Activated naive CD4-positive, alpha-beta T cell treated with anti-CD3 and anti-CD28 coated beads for 36 hours (primary cell): Measurements from ENCODE around the gene SYT1. TPM values are rescaled to one million over a fixed set of nuclear protein-coding genes. Genes with fewer than 3 reads are reported as not detected.
"Not testable (repeated sequence)": the region's sequence is repeated elsewhere in the genome, so short reads cannot be mapped to it uniquely, and the experiment has no call there.

ENCODE experiments used
- CTCF ChIA-PET: fragments of 350-600 bp; sonication (Branson Sonifier 250); formaldehyde crosslinking; loops from one replicate; lab custom pipeline; 2021; ENCODE audit warnings: antibody characterized with exemption; lab: Charles Lee
- DNase-seq: peaks from one replicate; pipeline ENCODE4 v3.0.0-alpha.2; 2020
- H3K27ac Mint-ChIP-seq: one replicate; pipeline ENCODE4 v1.8.0; 2021; ENCODE audit warnings: mild to moderate bottlenecking, mixed read lengths
- H3K27me3 Mint-ChIP-seq: one replicate; pipeline ENCODE4 v1.8.0; 2021; ENCODE audit warnings: low read depth, mixed read lengths
- H3K36me3 Mint-ChIP-seq: one replicate; pipeline ENCODE4 v1.8.0; 2021; ENCODE audit warnings: low read depth, mixed read lengths
- H3K4me1 Mint-ChIP-seq: one replicate; pipeline ENCODE4 v1.8.0; 2021; ENCODE audit warnings: low read depth, mixed read lengths
- H3K4me3 Mint-ChIP-seq: one replicate; pipeline ENCODE4 v1.8.0; 2021; ENCODE audit warnings: mild to moderate bottlenecking, moderate library complexity, mixed read lengths
- H3K9me3 Mint-ChIP-seq: one replicate; pipeline ENCODE4 v1.8.0; 2021; ENCODE audit warnings: mixed read lengths
- intact Hi-C: fragments of 100-400 bp; cut with micrococcal nuclease; formaldehyde crosslinking; loops from one replicate; pipeline ENCODE4 v1.15.1; 2023
- total RNA-seq, 2 experiments: library from RNA; stranded (reverse); gene quantifications; one replicate each; pipeline ENCODE4 v1.2.3, GENCODE V29; 2021

SYT1 gene
- total RNA-seq, 2 experiments from 2014 or later, result not detected

GRCh38 chr12:79421236-79421740 lies 556.7 kb downstream of the SYT1 start:
- H3K27ac Mint-ChIP-seq, result no peak overlapping the region
- no peak for DNase-seq
- H3K36me3 Mint-ChIP-seq, result no peaks in the 10 kb centered on the region
- H3K9me3 Mint-ChIP-seq, result no peaks in the 10 kb centered on the region
- CTCF ChIA-PET, result interaction anchor here (0.6 kb wide), 1 partner anchor 849 kb away, joined by 5 read pairs; no protein-coding TSS in a partner anchor
- H3K4me1 Mint-ChIP-seq, result no peaks in the 10 kb centered on the region
- H3K27me3 Mint-ChIP-seq, result no peaks in the 10 kb centered on the region
- no peak overlapping the region for H3K4me3 Mint-ChIP-seq
- intact Hi-C loops, result loop anchor here (5.0 kb wide), 1 partner anchor 316 kb away; no protein-coding TSS in a partner anchor

GRCh38 chr12:79422060-79422812 lies 557.7 kb downstream of the SYT1 start:
- intact Hi-C loops, result loop anchor here (5.0 kb wide), 1 partner anchor 315 kb away; no protein-coding TSS in a partner anchor
- Mint-ChIP-seq H3K27me3 (no peaks in the 10 kb centered on the region), H3K27ac (no peak overlapping the region), H3K36me3 (no peaks in the 10 kb centered on the region), H3K4me1 (no peaks in the 10 kb centered on the region), H3K9me3 (no peaks in the 10 kb centered on the region), H3K4me3 (no peak overlapping the region)
- DNase-seq, result no peak
- CTCF ChIA-PET, result no interaction called here

GRCh38 chr12:79423560-79423959 lies 559.0 kb downstream of the SYT1 start:
- Mint-ChIP-seq H3K27ac (no peak overlapping the region), H3K4me3 (no peak overlapping the region), H3K36me3 (no peaks in the 10 kb centered on the region), H3K9me3 (no peaks in the 10 kb centered on the region), H3K4me1 (no peaks in the 10 kb centered on the region), H3K27me3 (no peaks in the 10 kb centered on the region)
- DNase-seq, result no peak
- CTCF ChIA-PET, result no interaction called here
- intact Hi-C loops, result loop anchor here (5.0 kb wide), 1 partner anchor 314 kb away; no protein-coding TSS in a partner anchor

GRCh38 chr12:79424109-79424721 lies 559.6 kb downstream of the SYT1 start:
- Mint-ChIP-seq H3K9me3 (no peaks in the 10 kb centered on the region), H3K27me3 (no peaks in the 10 kb centered on the region), H3K27ac (no peak overlapping the region), H3K4me1 (no peaks in the 10 kb centered on the region), H3K36me3 (no peaks in the 10 kb centered on the region), H3K4me3 (no peak overlapping the region)
- DNase-seq, result no peak
- intact Hi-C loops, result loop anchor here (5.0 kb wide), 1 partner anchor 313 kb away; no protein-coding TSS in a partner anchor
- CTCF ChIA-PET, result no interaction called here

- no peak for DNase-seq
- Mint-ChIP-seq H3K27me3 (no peaks in the 10 kb centered on the region), H3K27ac (no peak overlapping the region), H3K4me3 (no peak overlapping the region), H3K9me3 (no peaks in the 10 kb centered on the region), H3K4me1 (no peaks in the 10 kb centered on the region), H3K36me3 (no peaks in the 10 kb centered on the region)
- intact Hi-C loops, result no loop called here
- CTCF ChIA-PET, result no interaction called here
These were observed 561.5 kb downstream of the SYT1 start for GRCh38 chr12:79426121-79426520.

- H3K4me1 Mint-ChIP-seq, H3K36me3 Mint-ChIP-seq, H3K4me3 Mint-ChIP-seq, H3K27ac Mint-ChIP-seq, CTCF ChIA-PET, H3K9me3 Mint-ChIP-seq, H3K27me3 Mint-ChIP-seq, DNase-seq, intact Hi-C loops: not testable (repeated sequence)
These were observed 562.2 kb downstream of the SYT1 start for GRCh38 chr12:79426744-79427143.

- intact Hi-C loops, result no loop called here
- CTCF ChIA-PET, result no interaction called here
- no peaks in the 10 kb centered on the region for H3K9me3 Mint-ChIP-seq
- no peaks in the 10 kb centered on the region for H3K4me1 Mint-ChIP-seq
- H3K27me3 Mint-ChIP-seq, result no peaks in the 10 kb centered on the region
- no peak for DNase-seq
- no peaks in the 10 kb centered on the region for H3K36me3 Mint-ChIP-seq
- H3K4me3 Mint-ChIP-seq, result no peak overlapping the region
- H3K27ac Mint-ChIP-seq, result no peak overlapping the region
These were observed 569.0 kb downstream of the SYT1 start for GRCh38 chr12:79433465-79434072.

GRCh38 chr12:79434561-79434960 lies 570.0 kb downstream of the SYT1 start:
- Mint-ChIP-seq H3K4me1 (no peaks in the 10 kb centered on the region), H3K36me3 (no peaks in the 10 kb centered on the region), H3K27me3 (no peaks in the 10 kb centered on the region), H3K27ac (no peak overlapping the region), H3K9me3 (no peaks in the 10 kb centered on the region), H3K4me3 (no peak overlapping the region)
- no peak for DNase-seq
- CTCF ChIA-PET, result no interaction called here
- intact Hi-C loops, result no loop called here

GRCh38 chr12:79435742-79436141 lies 571.2 kb downstream of the SYT1 start:
- intact Hi-C loops, result no loop called here
- no peak for DNase-seq
- Mint-ChIP-seq H3K4me1 (no peaks in the 10 kb centered on the region), H3K27me3 (no peaks in the 10 kb centered on the region), H3K9me3 (no peaks in the 10 kb centered on the region), H3K27ac (no peak overlapping the region), H3K4me3 (no peak overlapping the region), H3K36me3 (no peaks in the 10 kb centered on the region)
- CTCF ChIA-PET, result no interaction called here

- Mint-ChIP-seq H3K9me3 (no peaks in the 10 kb centered on the region), H3K4me1 (no peaks in the 10 kb centered on the region), H3K4me3 (no peak overlapping the region), H3K27ac (no peak overlapping the region), H3K36me3 (no peaks in the 10 kb centered on the region), H3K27me3 (no peaks in the 10 kb centered on the region)
- intact Hi-C loops, result no loop called here
- no peak for DNase-seq
- CTCF ChIA-PET, result no interaction called here
These were observed 574.1 kb downstream of the SYT1 start for GRCh38 chr12:79438480-79439174.

GRCh38 chr12:79439175-79439825 lies 574.7 kb downstream of the SYT1 start:
- CTCF ChIA-PET, result no interaction called here
- intact Hi-C loops, result no loop called here
- no peak overlapping the region for H3K27ac Mint-ChIP-seq
- no peaks in the 10 kb centered on the region for H3K9me3 Mint-ChIP-seq
- no peak for DNase-seq
- no peaks in the 10 kb centered on the region for H3K36me3 Mint-ChIP-seq
- H3K4me1 Mint-ChIP-seq, result no peaks in the 10 kb centered on the region
- H3K27me3 Mint-ChIP-seq, result no peaks in the 10 kb centered on the region
- no peak overlapping the region for H3K4me3 Mint-ChIP-seq

GRCh38 chr12:79441534-79441933 lies 577.0 kb downstream of the SYT1 start:
- DNase-seq, result no peak
- Mint-ChIP-seq H3K27ac (no peak overlapping the region), H3K9me3 (no peaks in the 10 kb centered on the region), H3K36me3 (no peaks in the 10 kb centered on the region), H3K4me1 (no peaks in the 10 kb centered on the region), H3K27me3 (no peaks in the 10 kb centered on the region), H3K4me3 (no peak overlapping the region)
- CTCF ChIA-PET, result no interaction called here
- intact Hi-C loops, result no loop called here
